Measurements from ENCODE around the gene CASR. TPM values are rescaled to one million over a fixed set of nuclear protein-coding genes. Genes with fewer than 3 reads are reported as not detected.
"Not testable (repeated sequence)": the region's sequence is repeated elsewhere in the genome, so short reads cannot be mapped to it uniquely, and the experiment has no call there.

The CASR gene
- not detected in 2 replicates for total RNA-seq (2014; rRNA removed)
- not detected for polyA plus RNA-seq (2012)

GRCh38 chr3:122183521-122183892, at the start of gene CASR:
Gene CASR, plus strand, starts transcription at chr3:122183668. Its CDS starts 70,522 bp downstream, at chr3:122254190.
- no peak for DNase-seq (ENCODE audit: low read depth)

GRCh38 chr3:122146466-122146865, 37.0 kb upstream of the CASR start:
- no peak for DNase-seq (ENCODE audit: low read depth)

DNA sequence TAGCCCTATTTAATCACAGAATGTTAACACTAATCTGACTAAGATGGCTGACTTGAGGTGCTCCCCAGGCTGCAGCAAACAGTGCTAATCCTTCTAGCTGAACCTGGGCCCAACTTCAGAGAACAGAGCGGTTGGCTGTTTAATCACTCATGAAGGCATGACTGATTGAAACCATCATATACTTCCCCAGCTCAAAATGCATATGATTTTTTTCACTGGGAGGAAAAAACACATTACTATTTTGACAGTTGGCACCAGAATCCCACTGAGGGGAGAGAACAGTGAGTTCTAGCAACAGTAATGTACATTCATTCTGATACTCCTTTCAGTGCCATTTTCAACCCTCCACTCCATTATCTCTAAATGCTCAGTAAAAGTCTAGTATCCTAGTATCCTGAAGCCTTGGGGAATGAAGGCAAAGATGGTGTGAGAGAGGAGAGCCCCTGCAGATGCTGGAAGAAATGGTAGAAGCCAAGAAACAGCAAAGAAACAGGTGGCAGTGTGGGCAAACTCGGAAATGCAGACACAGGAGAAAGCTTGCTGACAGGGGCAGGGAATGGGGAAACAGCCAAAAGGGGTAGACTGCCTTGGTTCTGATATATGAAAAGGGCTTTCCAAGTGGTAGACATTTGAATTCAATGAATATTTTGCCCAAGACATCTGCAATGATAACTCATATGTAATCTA, 34.4 kb upstream of the CASR start:
- DNase-seq (ENCODE audit: low read depth), result no peak

DNA sequence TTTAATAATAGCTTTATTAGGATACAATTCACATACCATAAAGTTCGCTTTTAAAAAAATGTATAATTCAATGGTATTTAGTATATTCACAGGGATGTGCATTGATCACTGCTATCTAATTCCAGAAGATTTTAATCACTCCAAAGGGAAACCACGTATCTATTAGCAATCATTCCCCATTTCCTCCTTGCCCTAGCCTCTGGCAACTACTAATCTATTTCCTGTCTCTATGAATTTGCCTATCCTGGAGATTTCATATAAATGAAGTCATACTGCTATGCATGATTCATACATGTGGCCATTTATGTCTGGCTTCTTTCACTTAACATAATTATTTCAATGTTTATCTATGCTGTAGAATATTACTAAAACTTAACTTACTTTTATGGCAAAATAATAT, 32.0 kb upstream of the CASR start:
- no peak for DNase-seq (ENCODE audit: low read depth)

GRCh38 chr3:122164983-122165382, 18.5 kb upstream of the CASR start:
- not testable (repeated sequence) for DNase-seq (ENCODE audit: low read depth)

DNA sequence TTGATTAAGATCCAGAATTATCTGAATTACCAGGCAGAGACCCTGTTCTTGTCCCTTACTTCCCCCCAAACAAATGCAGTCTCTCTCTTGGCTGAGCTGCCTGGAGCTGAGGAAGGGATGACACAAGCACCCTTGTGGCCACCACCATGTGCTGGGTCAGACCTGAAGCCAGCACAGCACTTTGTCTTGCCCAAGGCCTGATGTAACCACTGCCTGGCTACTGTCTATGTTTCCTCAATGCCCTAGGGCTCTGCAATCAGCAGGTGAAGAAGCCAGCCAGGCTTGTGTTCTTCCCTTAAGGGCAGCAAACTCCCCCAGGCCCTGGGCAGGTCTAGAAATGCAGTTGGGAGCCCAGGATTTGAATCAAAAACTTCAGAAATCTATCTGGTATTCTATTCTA, 15.8 kb upstream of the CASR start:
- DNase-seq (ENCODE audit: low read depth), result no peak

- DNase-seq (ENCODE audit: low read depth), result no peak
Measured at GRCh38 chr3:122168044-122168443, 15.4 kb upstream of the CASR start.

GRCh38 chr3:122169911-122170310, 13.6 kb upstream of the CASR start:
- no peak for DNase-seq (ENCODE audit: low read depth)

DNA sequence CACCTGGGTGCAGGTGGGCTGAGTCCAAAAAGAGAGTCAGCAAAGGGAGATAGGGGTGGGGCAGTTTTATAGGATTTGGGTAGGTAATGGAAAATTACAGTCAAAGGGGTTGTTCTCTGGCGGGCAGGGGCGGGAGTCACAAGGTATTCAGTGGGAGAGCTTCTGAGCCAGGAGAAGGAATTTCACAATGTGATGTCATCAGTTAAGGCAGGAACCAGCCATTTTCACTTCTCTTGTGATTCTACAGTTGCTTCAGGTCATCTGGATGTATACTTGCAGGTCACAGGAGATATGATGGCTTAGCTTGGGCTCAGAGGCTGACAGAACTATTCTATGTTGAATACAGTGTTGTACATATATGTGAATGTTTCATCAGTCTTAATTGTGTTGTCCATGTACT, 12.1 kb upstream of the CASR start:
- DNase-seq (ENCODE audit: low read depth), result not testable (repeated sequence)

DNA sequence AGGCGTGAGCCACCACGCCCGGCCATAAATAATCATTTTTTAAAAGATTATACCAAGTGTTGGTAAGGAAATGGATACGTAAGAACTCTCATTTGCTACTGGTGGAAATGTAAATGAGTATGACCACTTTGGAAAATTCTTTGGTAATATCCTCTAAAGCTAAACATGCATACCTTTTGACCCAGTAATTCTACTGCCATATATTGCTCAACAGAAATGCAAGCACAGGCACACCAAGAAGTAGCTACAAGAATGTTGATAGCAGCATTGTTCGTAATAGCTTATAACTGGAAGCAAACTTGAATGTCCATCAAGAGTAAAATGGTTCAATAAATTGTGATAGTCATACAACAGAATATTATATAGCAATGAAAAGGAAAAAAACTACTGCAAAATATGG, 4.8 kb upstream of the CASR start:
- no peak for DNase-seq (ENCODE audit: low read depth)

GRCh38 chr3:122183893-122184590, 574 bp downstream of the CASR start:
- DNase-seq (ENCODE audit: low read depth), result no peak

DNA sequence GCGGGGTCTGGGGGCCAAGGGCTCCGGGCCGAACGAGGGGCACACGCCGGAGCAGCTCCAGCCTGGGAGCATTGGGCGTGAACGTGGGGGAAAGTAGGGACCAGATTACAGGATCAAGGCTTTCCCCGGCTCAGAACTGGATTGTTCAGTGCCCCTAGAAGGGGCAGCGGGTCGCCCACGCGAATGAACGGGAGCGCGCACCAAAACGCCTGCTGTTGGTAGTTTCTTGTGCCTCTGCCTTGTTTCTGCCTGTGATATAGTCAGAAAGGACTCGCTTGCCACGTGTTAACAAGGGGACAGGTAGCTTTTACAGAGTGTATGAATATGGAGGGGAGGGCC, 1.1 kb downstream of the CASR start:
- no peak for DNase-seq (ENCODE audit: low read depth)

- no peak for DNase-seq (ENCODE audit: low read depth)
Measured at GRCh38 chr3:122186372-122186771, 2.9 kb downstream of the CASR start.

DNA sequence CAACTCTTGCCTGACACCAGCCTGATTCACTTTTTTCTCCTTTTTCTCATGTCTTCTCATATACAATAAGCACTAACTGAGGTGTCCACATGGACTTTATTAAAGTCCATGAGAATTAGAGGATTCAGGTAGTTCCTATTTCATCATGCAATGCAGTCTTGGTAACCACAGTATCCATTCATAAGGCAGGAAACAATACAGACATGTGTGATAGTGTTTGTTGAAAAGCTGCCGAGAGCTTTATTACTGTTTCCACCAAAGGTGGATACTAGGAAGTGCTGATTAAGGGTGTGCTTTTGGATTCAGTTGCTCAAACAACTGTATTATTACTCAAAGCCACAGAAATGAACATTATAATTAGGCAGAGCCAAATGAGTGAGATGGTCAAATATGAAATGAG, 5.3 kb downstream of the CASR start:
- no peak for DNase-seq (ENCODE audit: low read depth)

GRCh38 chr3:122189357-122189756, 5.9 kb downstream of the CASR start:
- DNase-seq (ENCODE audit: low read depth), result no peak

GRCh38 chr3:122190525-122190924, 7.1 kb downstream of the CASR start:
- DNase-seq (ENCODE audit: low read depth), result no peak

GRCh38 chr3:122198966-122199365, 15.5 kb downstream of the CASR start:
- no peak for DNase-seq (ENCODE audit: low read depth)

GRCh38 chr3:122199552-122199951, 16.1 kb downstream of the CASR start:
- DNase-seq (ENCODE audit: low read depth), result no peak

- DNase-seq (ENCODE audit: low read depth), result no peak
Measured at GRCh38 chr3:122200661-122201060, 17.2 kb downstream of the CASR start.

GRCh38 chr3:122201476-122201875, 18.0 kb downstream of the CASR start:
- not testable (repeated sequence) for DNase-seq (ENCODE audit: low read depth)

GRCh38 chr3:122208579-122208978, 25.1 kb downstream of the CASR start:
- no peak for DNase-seq (ENCODE audit: low read depth)

DNA sequence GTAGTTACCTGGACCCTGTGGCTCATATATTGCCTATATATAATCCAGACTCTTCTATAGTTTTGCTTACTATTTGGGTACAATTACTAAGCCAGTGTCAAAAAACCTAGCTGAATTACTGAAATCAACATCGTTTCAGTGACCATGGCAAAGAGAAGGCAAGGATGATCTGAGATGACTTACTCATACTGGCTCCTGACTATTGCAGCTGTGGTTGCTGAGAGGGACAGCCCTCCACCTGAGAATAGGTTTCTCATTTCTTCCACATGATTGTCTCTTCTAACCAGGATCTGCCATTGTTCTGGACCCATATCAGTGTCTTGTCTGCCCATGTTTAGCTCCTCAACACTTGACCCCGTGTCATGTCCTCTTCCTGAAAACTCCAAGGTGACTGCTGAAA, 30.2 kb downstream of the CASR start:
- DNase-seq (ENCODE audit: low read depth), result no peak

- no peak for DNase-seq (ENCODE audit: low read depth)
Measured at GRCh38 chr3:122214711-122215110, 31.2 kb downstream of the CASR start.

Measured in LHCN-M2 (cell line).